Loucy (cell line): ENCODE measurements around the gene ZSWIM4.
A peak's percentile ranks its signal among the peaks of the same experiment; 100 is the strongest.

ENCODE experiments used
- H2AFZ ChIP-seq: fragments of 200-600 bp; sonication (generic); 2 replicates; pipeline ENCODE4 v1.6.0; 2016; ENCODE audit warnings: antibody characterized with exemption, mild to moderate bottlenecking, low read length, moderate library complexity
- H3F3A ChIP-seq: fragments of 200-600 bp; 2 replicates; pipeline ENCODE4 v1.6.0; 2016; ENCODE audit warnings: antibody characterized with exemption, low read depth, mild to moderate bottlenecking
- H3K27me3 ChIP-seq: fragments of 200-600 bp; sonication (generic); 2 replicates; pipeline ENCODE4 v1.6.1; 2014; ENCODE audit warnings: low read length, mild to moderate bottlenecking; ENCODE audit not compliant: insufficient read depth, poor library complexity, severe bottlenecking
- H3K36me3 ChIP-seq: fragments of 200-600 bp; sonication (generic); 2 replicates; pipeline ENCODE4 v1.6.1; 2016; ENCODE audit warnings: low read length; ENCODE audit not compliant: insufficient read depth
- H3K4me1 ChIP-seq: fragments of 200-600 bp; sonication (generic); 2 replicates; pipeline ENCODE4 v1.5.1; 2014; ENCODE audit warnings: low read length, mild to moderate bottlenecking; ENCODE audit not compliant: insufficient read depth, poor library complexity, severe bottlenecking
- H3K4me2 ChIP-seq: fragments of 200-600 bp; sonication (generic); 2 replicates; pipeline ENCODE4 v1.6.0; 2014; ENCODE audit warnings: antibody characterized with exemption, low read length, low read depth, mild to moderate bottlenecking; ENCODE audit not compliant: poor library complexity, severe bottlenecking
- H3K4me3 ChIP-seq: fragments of 200-600 bp; sonication (generic); 2 replicates; pipeline ENCODE4 v1.5.1; 2014; ENCODE audit warnings: low read length, mild to moderate bottlenecking, mixed read lengths; ENCODE audit not compliant: poor library complexity, severe bottlenecking
- H3K79me2 ChIP-seq: fragments of 200-600 bp; sonication (generic); 2 replicates; pipeline ENCODE4 v1.6.1; 2014; ENCODE audit warnings: low read length; ENCODE audit not compliant: insufficient read depth
- H3K9ac ChIP-seq: fragments of 200-600 bp; sonication (generic); 2 replicates; pipeline ENCODE4 v1.6.0; 2014; ENCODE audit warnings: mild to moderate bottlenecking, low read depth, low read length, moderate library complexity; ENCODE audit not compliant: poor library complexity, severe bottlenecking
- H3K9me2 ChIP-seq: fragments of 200-600 bp; sonication (generic); replicated peaks from 2 replicates; pipeline ENCODE4 v1.6.1; 2016; ENCODE audit warnings: low read depth, low read length, mixed read lengths
- H3K9me3 ChIP-seq: fragments of 200-600 bp; sonication (generic); 2 replicates; pipeline ENCODE4 v1.6.1; 2014; ENCODE audit warnings: mild to moderate bottlenecking, antibody characterized with exemption, low read length, low read depth; ENCODE audit not compliant: insufficient read depth
- H4K20me1 ChIP-seq: fragments of 200-600 bp; sonication (generic); 2 replicates; pipeline ENCODE4 v1.6.0; 2014; ENCODE audit warnings: antibody characterized with exemption, low read length, mild to moderate bottlenecking; ENCODE audit not compliant: insufficient read depth, poor library complexity, severe bottlenecking
- EZH2phosphoT487 ChIP-seq: fragments of 200-600 bp; IDR thresholded peaks from 2 replicates; pipeline ENCODE4 v1.6.1; 2018; ENCODE audit warnings: antibody characterized with exemption, mild to moderate bottlenecking, moderate library complexity, borderline replicate concordance
- TF ChIP-seq, protein P1 (sequence below): fragments of 200-600 bp; sonication (generic); conservative IDR thresholded peaks from 2 replicates; pipeline ENCODE4 v1.5.1; 2014; ENCODE audit warnings: mild to moderate bottlenecking, antibody characterized with exemption, low read length

Gene ZSWIM4

DNA sequence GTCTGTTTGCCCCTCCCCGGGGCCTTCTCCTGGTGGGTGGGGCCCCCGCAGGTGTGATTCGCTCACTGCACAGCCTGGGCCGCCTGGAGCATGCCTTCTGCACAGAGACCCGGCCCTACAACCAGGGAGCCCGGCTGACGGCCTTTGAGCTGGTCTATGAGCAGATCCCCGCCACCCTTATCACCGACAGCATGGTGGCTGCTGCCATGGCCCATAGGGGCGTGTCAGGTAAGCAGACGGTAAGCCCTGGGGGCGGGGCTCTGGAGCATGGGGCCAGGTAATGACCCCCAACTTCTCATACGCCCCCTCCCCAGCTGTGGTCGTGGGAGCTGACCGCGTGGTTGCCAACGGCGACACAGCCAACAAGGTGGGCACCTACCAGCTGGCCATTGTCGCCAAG, 26.7 kb upstream of the ZSWIM4 start:
- no peak for TF ChIP-seq EZH2phosphoT487
- TF ChIP-seq, protein P1, sequence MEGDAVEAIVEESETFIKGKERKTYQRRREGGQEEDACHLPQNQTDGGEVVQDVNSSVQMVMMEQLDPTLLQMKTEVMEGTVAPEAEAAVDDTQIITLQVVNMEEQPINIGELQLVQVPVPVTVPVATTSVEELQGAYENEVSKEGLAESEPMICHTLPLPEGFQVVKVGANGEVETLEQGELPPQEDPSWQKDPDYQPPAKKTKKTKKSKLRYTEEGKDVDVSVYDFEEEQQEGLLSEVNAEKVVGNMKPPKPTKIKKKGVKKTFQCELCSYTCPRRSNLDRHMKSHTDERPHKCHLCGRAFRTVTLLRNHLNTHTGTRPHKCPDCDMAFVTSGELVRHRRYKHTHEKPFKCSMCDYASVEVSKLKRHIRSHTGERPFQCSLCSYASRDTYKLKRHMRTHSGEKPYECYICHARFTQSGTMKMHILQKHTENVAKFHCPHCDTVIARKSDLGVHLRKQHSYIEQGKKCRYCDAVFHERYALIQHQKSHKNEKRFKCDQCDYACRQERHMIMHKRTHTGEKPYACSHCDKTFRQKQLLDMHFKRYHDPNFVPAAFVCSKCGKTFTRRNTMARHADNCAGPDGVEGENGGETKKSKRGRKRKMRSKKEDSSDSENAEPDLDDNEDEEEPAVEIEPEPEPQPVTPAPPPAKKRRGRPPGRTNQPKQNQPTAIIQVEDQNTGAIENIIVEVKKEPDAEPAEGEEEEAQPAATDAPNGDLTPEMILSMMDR: no peak
- Histone ChIP-seq H3K36me3 (peaks cover 5% of the 10 kb centered on the region; the same call in 1 of the 2 replicates), H3K4me1 (peaks cover 10% of the 10 kb centered on the region), H3F3A (no peaks in the 10 kb centered on the region), H2AFZ (no peak overlapping the region), H3K27me3 (no peaks in the 10 kb centered on the region), H3K79me2 (peaks cover 23% of the 10 kb centered on the region; the same call in 1 of the 2 replicates), H3K9ac (no peak overlapping the region), H4K20me1 (peaks cover 7% of the 10 kb centered on the region), H3K4me3 (no peak overlapping the region), H3K9me3 (no peaks in the 10 kb centered on the region), H3K4me2 (no peak overlapping the region), H3K9me2 (no peaks in the 10 kb centered on the region)

DNA sequence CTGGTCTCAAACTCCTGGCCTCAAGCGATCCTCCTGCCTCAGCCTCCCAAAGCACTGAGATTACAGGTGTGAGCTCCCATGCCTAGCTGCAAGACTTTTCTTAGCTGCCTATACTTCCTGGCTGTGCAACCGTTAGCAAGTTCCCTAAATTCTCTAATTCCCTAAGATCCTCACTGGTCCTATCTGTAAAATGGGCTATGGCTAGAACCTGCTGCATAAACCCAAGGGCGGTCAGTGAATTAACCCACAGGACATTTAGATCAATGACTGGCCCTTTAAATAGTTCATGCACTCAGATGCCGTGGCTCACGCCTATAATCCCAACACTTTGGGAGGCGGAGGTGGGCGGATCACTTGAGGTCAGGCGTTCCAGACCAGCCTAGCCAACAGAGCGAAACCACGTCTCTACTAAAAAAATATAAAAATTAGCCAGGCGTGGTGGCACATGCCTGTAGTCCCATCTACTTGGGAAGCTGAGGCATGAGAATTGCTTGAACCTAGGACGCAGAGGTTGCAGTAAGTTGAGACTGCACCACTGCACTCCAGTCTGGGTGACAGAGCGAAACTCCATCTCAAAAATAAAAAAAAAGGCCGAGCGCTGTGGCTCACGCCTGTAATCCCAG, 25.1 kb upstream of the ZSWIM4 start:
- Histone ChIP-seq H3K36me3 (peaks cover 5% of the 10 kb centered on the region; the same call in 1 of the 2 replicates), H3K79me2 (peaks cover 22% of the 10 kb centered on the region), H3K27me3 (peaks cover 4% of the 10 kb centered on the region)

DNA sequence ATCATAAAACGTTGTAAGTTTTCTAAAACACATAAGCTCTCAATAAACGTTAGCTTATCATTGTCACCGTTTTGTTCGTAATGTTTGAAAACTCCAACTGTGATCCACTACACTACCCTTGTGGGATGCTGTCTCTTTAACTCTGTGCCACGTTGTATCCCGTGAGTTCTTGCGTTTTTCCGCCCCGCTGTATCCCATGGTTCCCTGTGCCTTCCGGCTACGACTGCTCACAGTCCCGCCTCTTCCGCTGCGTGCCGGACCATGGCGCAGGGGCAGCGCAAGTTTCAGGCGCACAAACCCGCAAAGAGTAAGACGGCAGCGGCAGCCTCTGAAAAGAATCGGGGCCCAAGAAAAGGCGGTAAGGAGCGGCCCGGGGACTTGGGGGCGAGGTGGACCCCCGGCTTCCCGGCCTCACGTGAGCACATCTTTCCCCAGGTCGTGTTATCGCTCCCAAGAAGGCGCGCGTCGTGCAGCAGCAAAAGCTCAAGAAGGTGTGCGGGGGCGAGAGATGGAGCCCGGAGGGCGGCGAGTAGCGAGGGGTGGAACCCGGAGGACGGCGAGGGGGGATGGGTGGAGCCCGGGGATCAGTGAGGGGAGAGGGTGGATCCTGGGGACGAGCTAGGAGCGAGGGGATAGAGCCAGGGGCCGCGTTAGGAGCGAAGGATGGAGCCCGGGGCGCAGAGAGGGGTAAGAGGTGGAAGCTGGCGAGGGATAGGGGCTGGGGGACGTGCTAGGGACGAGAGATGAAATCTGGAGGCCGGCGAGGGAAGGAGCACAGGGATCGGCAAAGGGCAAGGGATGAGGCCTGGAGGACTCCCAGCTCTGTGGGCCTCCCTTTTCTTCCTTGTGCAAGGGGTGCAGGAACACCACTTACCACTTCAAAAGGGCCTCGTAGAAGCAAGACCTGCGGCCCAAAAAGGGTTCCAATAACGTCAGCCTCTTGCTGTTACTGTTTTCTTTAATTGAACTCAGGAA, 20.7 kb upstream of the ZSWIM4 start, which contains the start of gene C19orf53:
C19orf53 (plus strand) TSS at position 240 of the 975 bp plus-strand sequence; CDS start at position 262, 22 bp downstream.
- peaks cover 4% of the 10 kb centered on the region for H3K27me3 ChIP-seq
- peak within 1 kb of the TSS; percentile 87 for H3K4me2 ChIP-seq
- no peaks in the 10 kb centered on the region for H3K9me2 ChIP-seq
- H2AFZ ChIP-seq: peak within 1 kb of the TSS; percentile 80
- H3K4me1 ChIP-seq: peaks cover 9% of the 10 kb centered on the region
- peak within 1 kb of the TSS; percentile 94 for H3K9ac ChIP-seq
- TF ChIP-seq, protein P1: no peak
- TF ChIP-seq EZH2phosphoT487: no peak
- peaks cover 21% of the 10 kb centered on the region for H4K20me1 ChIP-seq
- H3K36me3 ChIP-seq: peaks cover 19% of the 10 kb centered on the region; the same call in 1 of the 2 replicates
- peaks cover 30% of the 10 kb centered on the region for H3K79me2 ChIP-seq
- peak within 1 kb of the TSS; percentile 97 for H3K4me3 ChIP-seq
- no peaks in the 10 kb centered on the region for H3F3A ChIP-seq
- H3K9me3 ChIP-seq: no peaks in the 10 kb centered on the region

More for the DNA sequence above, 25.1 kb upstream of the ZSWIM4 start:
- no peak overlapping the region for H3K4me3 ChIP-seq
- H4K20me1 ChIP-seq: peaks cover 15% of the 10 kb centered on the region
- H3K9ac ChIP-seq: no peak overlapping the region
- no peak overlapping the region for H3K4me2 ChIP-seq
- TF ChIP-seq, protein P1: no peak
- TF ChIP-seq EZH2phosphoT487: no peak
- H3F3A ChIP-seq: no peaks in the 10 kb centered on the region
- no peaks in the 10 kb centered on the region for H3K9me2 ChIP-seq
- peaks cover 6% of the 10 kb centered on the region for H3K4me1 ChIP-seq
- H3K9me3 ChIP-seq: no peaks in the 10 kb centered on the region
- H2AFZ ChIP-seq: no peak overlapping the region
